Aorta (tissue), 5 donors: Measurements from ENCODE around the gene DENND1A. TPM values are rescaled to one million over a fixed set of nuclear protein-coding genes. Genes with fewer than 3 reads are reported as not detected.
A peak's percentile ranks its signal among the peaks of the same experiment; 100 is the strongest.
"Not testable (repeated sequence)": the region's sequence is repeated elsewhere in the genome, so short reads cannot be mapped to it uniquely, and the experiment has no call there.

ENCODE experiments used
- ATAC-seq: fragments of 200-7000 bp; cut with Tn5 transposase; one replicate; pipeline ENCODE4 v1.9.1; 2022; ENCODE audit warnings: moderate library complexity; ENCODE audit not compliant: low FRiP score
- DNase-seq, 2 donors: peaks; one replicate each; pipeline ENCODE4 v3.0.0-alpha.2; 2020
- H3K27ac ChIP-seq, 2 donors: one replicate each; pipeline ENCODE4 v1.5.1; 2013; ENCODE audit warnings: low read length in 2 of 2, mild to moderate bottlenecking in 2 of 2, moderate library complexity in 2 of 2, control low read depth in 1 of 2, inconsistent platforms in 1 of 2, low read depth in 1 of 2
- H3K27me3 ChIP-seq, 2 donors: one replicate each; pipeline ENCODE4 v1.6.1; 2013; ENCODE audit warnings: control low read depth in 1 of 2, low read length in 1 of 2, mild to moderate bottlenecking in 1 of 2, moderate library complexity in 1 of 2; ENCODE audit not compliant: insufficient read depth in 2 of 2, control insufficient read depth in 1 of 2
- H3K36me3 ChIP-seq, 2 donors: one replicate each; pipeline ENCODE4 v1.6.1; 2013; ENCODE audit warnings: control low read depth in 1 of 2, low read length in 1 of 2, mild to moderate bottlenecking in 1 of 2; ENCODE audit not compliant: insufficient read depth in 2 of 2, control insufficient read depth in 1 of 2
- H3K4me1 ChIP-seq, 2 donors: one replicate each; pipeline ENCODE4 v1.6.1; 2013; ENCODE audit warnings: low read length in 2 of 2, control low read depth in 1 of 2, mild to moderate bottlenecking in 1 of 2, moderate library complexity in 1 of 2; ENCODE audit not compliant: insufficient read depth in 2 of 2, control insufficient read depth in 1 of 2
- H3K4me3 ChIP-seq, 2 donors: one replicate each; pipeline ENCODE4 v1.5.1; 2013; ENCODE audit warnings: low read length in 2 of 2, control low read depth in 1 of 2, mild to moderate bottlenecking in 1 of 2
- H3K9me3 ChIP-seq: one replicate; pipeline ENCODE4 v1.6.1; 2013; ENCODE audit warnings: mild to moderate bottlenecking, low read length; ENCODE audit not compliant: control insufficient read depth
- WGBS, 2 donors: extraction: QIAGEN DNeasy Blood & Tissue Kit; methylation state at CpG; one replicate each; pipeline ENCODE4 v1.1.7; 2013; 5-methylcytosine and 5-hydroxymethylcytosine counted together
- intact Hi-C, 2 donors: fragments of 100-400 bp; cut with DNase I; formaldehyde crosslinking; loops; one replicate each; pipeline versions ENCODE4 v1.14.2 to v1.15.0; 2022
- polyA plus RNA-seq, 2 donors: library from polyadenylated mRNA; stranded (reverse); fragments of 200-250 nt; gene quantifications; one replicate each; pipeline ENCODE4 v1.2.3, GENCODE V29; 2013
- total RNA-seq, 2 donors: library from RNA; stranded (reverse); fragmentation: NEBNext Ultra II Directional; extraction: Animal tissue kit (Norgen Biotek cat#: 25700); gene quantifications; one replicate each; pipeline ENCODE4 v1.2.1, GENCODE V29; 2021
- donor health status: healthy with polysubstance abuse.
- donor health status: Bipolar disorder and iron deficiency.
- donor health status: DM: no; HTN: no; CAD: no.
- donor health status: DM: no; HTN: no; CAD: no.
- donor health status: DM: yes; HTN: yes; CAD: no.

Gene DENND1A
- total and polyA plus RNA-seq, 4 donors: 6.9 to 31.4 (median 15.3) TPM

- no peak overlapping the region for H3K27ac ChIP-seq
- intact Hi-C loops: no loop called here
- no peak overlapping the region for H3K4me3 ChIP-seq
- H3K27me3 ChIP-seq: no peaks in the 10 kb centered on the region
- 70 to 76% methylated on average over 10 of the region's 10 CpGs for WGBS, 2 donors
- peaks cover 4% of the 10 kb centered on the region for H3K9me3 ChIP-seq
- no peak for DNase-seq
- no peaks in the 10 kb centered on the region for H3K4me1 ChIP-seq
- no peak for ATAC-seq
- H3K36me3 ChIP-seq: no peaks in the 10 kb centered on the region
Observed at GRCh38 chr9:123942542-123942941, 12.6 kb upstream of the DENND1A start.

GRCh38 chr9:123941524-123942070 is 11.7 kb upstream of the DENND1A start:
- H3K27me3 ChIP-seq: no peaks in the 10 kb centered on the region
- intact Hi-C loops: no loop called here
- DNase-seq (no peak), ATAC-seq (no peak)
- H3K9me3 ChIP-seq: peaks cover 4% of the 10 kb centered on the region
- WGBS, 2 donors: 57 to 71% methylated on average over 7 of the region's 7 CpGs
- no peak overlapping the region for H3K27ac ChIP-seq
- no peaks in the 10 kb centered on the region for H3K36me3 ChIP-seq
- H3K4me3 ChIP-seq: no peak overlapping the region
- H3K4me1 ChIP-seq: no peaks in the 10 kb centered on the region

GRCh38 chr9:123940721-123941523 is 11.0 kb upstream of the DENND1A start:
- H3K36me3 ChIP-seq: no peaks in the 10 kb centered on the region
- no peaks in the 10 kb centered on the region for H3K27me3 ChIP-seq
- DNase-seq (no peak), ATAC-seq (no peak)
- 66 to 71% methylated on average over 8 of the region's 8 CpGs for WGBS, 2 donors
- H3K9me3 ChIP-seq: peaks cover 4% of the 10 kb centered on the region
- H3K4me3 ChIP-seq: no peak overlapping the region
- intact Hi-C loops: no loop called here
- H3K4me1 ChIP-seq: no peaks in the 10 kb centered on the region
- H3K27ac ChIP-seq: no peak overlapping the region

DNA sequence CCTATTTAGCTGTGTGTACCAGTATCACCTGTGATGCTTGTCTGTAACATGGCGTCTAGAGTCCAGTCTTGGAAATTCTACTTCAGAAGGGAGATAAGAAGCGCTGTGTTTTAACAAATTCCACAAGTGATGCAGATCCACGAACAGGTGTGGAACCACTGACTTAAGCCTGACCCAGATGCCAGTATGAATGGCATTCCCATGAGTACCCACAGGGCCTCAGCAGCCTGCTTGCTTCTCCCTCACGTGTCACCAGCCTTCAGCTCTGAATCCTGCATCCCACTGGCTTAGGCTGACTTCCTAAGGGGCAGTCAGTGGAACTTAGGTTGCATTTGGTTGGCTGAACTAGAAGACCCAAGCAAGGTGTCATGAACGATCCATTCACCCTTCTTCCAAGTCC is 8.5 kb upstream of the DENND1A start:
- H3K9me3 ChIP-seq: peaks cover 4% of the 10 kb centered on the region
- H3K36me3 ChIP-seq: no peaks in the 10 kb centered on the region
- 84 to 88% methylated on average over 5 of the region's 5 CpGs for WGBS, 2 donors

GRCh38 chr9:123936575-123936974 is 6.6 kb upstream of the DENND1A start:
- H3K27me3 ChIP-seq, H3K27ac ChIP-seq, H3K36me3 ChIP-seq, DNase-seq, H3K9me3 ChIP-seq, ATAC-seq, intact Hi-C loops, H3K4me1 ChIP-seq, H3K4me3 ChIP-seq: not testable (repeated sequence)
- WGBS, 2 donors: 85 to 93% methylated on average over 3 of the region's 3 CpGs

More for the DNA sequence above, 8.5 kb upstream of the DENND1A start:
- ATAC-seq (no peak), DNase-seq (no peak)
- Histone ChIP-seq H3K4me3 (no peak overlapping the region), H3K4me1 (no peaks in the 10 kb centered on the region), H3K27me3 (no peaks in the 10 kb centered on the region), H3K27ac (no peak overlapping the region)
- intact Hi-C loops: no loop called here

GRCh38 chr9:123933440-123934212 is 3.7 kb upstream of the DENND1A start:
- intact Hi-C loops: no loop called here
- no peaks in the 10 kb centered on the region for H3K27me3 ChIP-seq
- H3K36me3 ChIP-seq: no peaks in the 10 kb centered on the region
- WGBS, 2 donors: 60 to 62% methylated on average over 5 of the region's 5 CpGs
- H3K4me3 ChIP-seq: no peak overlapping the region
- DNase-seq (no peak), ATAC-seq (no peak)
- no peaks in the 10 kb centered on the region for H3K4me1 ChIP-seq
- no peak overlapping the region for H3K27ac ChIP-seq
- H3K9me3 ChIP-seq: peaks cover 3% of the 10 kb centered on the region

- H3K9me3 ChIP-seq: no peaks in the 10 kb centered on the region
- H3K36me3 ChIP-seq: no peaks in the 10 kb centered on the region
- intact Hi-C loops: no loop called here
- ATAC-seq (no peak), DNase-seq (peak in 1 of 2 donors; percentile 59)
- 1% methylated on average over 29 to 50 of the region's 50 CpGs for WGBS, 2 donors
- H3K4me3 ChIP-seq: peak overlapping the region; percentile 92 to 95
- no peak overlapping the region for H3K27ac ChIP-seq
- H3K4me1 ChIP-seq: no peaks in the 10 kb centered on the region
- no peaks in the 10 kb centered on the region for H3K27me3 ChIP-seq
Observed at GRCh38 chr9:123929177-123929869, 603 bp downstream of the DENND1A start.

DNA sequence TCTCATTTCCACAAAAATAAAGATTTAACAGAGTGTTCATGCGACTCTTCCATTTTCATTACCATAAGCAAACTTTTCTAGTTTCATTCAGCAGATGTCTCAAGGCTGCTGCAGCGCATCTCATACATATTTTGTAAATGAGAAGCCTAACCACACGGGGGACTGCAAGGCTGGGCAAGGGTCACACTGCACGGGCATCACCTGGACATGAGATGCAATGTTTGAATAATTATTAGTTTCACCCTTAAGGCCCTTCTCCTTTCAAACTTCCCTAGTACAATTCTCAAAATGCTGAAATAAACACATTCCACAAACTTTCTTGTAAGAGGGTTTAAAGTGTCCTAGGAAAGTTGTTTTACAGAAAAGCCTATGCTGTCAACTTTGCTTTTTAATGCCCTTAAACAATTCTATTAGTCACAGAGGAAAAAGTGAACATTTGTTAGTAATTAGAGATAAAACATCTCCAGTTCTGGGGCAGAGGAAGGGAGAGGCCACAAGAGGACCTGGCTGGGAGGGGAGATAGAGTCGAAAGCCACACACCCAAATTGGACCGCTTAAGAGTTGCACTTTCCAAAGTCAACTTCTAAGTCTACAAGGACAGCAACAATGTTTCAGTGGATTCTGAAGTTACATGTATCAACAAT is 1.3 kb downstream of the DENND1A start:
- H3K27ac ChIP-seq: no peak overlapping the region
- H3K9me3 ChIP-seq: no peaks in the 10 kb centered on the region
- 52 to 56% methylated on average over 6 of the region's 6 CpGs for WGBS, 2 donors
- no peaks in the 10 kb centered on the region for H3K4me1 ChIP-seq
- H3K4me3 ChIP-seq: peak overlapping the region in 1 of 2 donors; percentile 92
- ATAC-seq (peak; percentile 37), DNase-seq (no peak)
- intact Hi-C loops: no loop called here
- no peaks in the 10 kb centered on the region for H3K27me3 ChIP-seq
- H3K36me3 ChIP-seq: no peaks in the 10 kb centered on the region
